Brain pericyte (primary cell): ENCODE data around the gene RNF38.
"Not testable (repeated sequence)": the region's sequence is repeated elsewhere in the genome, so short reads cannot be mapped to it uniquely, and the experiment has no call there.

Experiments used
- DNase-seq: peaks from one replicate; pipeline ENCODE4 v3.0.0-alpha.2; 2012; ENCODE audit warnings: low read depth, low spot score

RNF38 gene

DNA sequence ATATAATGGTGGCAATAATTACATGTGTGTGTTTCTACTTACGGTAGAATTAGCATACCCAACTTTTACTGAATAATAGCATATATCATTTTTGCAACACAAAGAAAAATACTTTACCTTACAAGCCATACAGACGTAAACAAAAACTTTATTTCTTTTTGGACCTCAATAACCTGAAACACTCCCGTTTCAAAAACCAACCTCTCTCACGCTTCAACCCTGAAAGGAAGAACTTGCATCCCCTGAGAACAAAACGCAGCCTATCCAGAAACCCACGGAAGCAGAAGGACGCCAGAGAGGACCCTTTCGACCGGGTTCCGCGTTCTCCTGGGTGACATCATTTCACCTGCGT lies at the start of gene RNF38:
TSS of gene RNF38 (minus strand) at position 290 of the 352 bp plus-strand sequence. CDS start at position 129, 161 bp downstream.
- no peak for DNase-seq

DNA sequence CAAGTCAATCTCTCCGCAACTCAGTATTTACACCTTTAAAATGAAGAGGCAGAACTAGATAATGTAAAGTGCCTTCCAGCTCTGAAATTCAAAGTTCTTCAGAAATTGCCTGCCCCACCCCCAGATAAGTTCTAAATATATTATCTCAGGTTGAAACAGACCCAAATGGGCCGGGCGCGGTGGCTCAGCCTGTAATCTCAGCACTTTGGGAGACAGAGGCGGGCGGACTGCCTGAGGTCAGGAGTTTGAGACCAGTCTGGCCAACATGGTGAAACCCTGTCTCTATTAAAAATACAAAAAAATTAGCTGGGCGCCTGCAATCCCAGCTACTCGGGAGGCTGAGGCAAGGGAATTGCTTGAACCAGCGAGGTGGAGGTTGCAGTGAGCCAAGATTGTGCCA lies 48.5 kb upstream of the RNF38 start:
- not testable (repeated sequence) for DNase-seq

DNA sequence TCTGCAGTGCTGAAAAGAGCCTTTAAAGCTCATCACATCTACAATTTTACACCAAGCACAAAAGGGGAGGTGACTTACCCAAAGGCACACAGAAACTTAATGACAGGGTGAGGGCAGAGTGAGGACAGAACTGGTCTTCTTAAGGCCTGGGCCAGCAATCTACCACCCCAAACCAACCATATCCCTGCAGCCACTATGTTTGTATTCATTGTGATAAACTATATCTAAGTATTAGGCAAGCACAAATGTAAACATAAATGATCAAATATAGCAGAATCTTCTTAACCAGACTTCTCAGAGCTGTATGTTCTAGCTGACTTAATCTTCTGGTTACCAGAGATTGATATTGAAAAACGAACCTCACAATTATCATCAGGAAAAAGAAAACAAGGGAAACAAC lies 47.9 kb upstream of the RNF38 start:
- DNase-seq, result no peak

DNA sequence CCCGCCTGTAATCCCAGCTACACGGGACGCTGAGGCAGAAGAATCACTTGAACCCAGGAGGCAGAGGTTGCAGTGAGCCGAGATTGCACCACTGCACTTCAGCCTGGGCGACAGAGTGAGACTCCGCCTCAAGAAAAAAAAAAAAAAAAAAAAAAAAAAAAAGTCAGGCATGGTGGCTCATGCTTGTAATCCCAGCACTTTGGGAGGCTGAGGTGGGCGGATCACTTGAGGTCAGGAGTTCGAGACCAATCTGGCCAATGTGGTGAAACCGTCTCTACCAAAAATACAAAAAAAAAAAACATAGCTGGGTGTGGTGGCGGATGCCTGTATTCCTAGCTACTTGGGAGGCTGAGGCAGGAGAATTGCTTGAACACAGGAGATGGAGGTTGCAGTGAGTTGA lies 46.6 kb upstream of the RNF38 start:
- not testable (repeated sequence) for DNase-seq

DNA sequence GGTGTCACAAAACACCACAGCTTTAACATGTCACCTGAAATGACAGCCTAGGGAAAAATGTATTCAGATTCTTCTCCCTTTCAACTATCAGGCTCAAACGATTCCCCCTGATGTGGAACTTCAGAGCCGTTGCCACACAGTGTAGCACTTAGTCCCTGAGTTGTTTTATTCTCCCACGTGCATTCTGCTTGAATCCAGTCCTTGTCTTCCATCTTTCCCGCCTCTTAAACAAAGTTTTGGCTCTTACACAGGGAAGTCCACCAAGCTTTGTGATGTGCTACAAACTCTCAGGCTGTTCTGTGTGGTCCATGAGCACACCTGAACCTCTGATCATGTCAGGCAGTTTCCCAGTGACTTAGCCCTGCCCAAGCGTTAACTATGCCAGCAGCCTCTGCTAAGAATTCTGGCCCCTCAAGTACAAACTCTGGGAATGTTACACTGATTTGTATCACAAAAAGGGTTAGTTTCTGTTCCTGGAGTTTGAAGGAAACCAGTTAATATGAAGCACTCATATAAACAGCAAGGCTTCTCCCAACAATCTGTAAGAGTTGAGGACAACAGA lies 45.8 kb upstream of the RNF38 start:
- no peak for DNase-seq

DNA sequence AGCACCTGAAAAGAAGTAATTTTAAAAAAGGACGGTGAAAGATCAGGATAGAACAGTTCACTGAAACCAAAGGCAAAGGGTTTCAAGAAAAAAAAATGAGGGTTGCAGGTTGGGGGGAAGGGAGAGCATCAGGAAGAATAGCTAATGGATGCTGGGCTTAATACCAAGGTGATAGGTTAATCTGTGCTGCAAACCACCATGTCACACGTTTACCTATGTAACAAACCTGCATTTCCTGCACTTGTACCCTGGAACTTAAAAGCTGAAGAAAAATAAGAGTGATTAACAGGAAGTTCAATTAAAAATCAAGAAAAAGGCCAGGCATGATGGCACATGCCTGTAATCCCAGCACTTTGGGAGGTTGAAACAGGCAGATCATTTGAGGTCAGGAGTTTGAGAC lies 44.1 kb upstream of the RNF38 start:
- DNase-seq, result no peak

DNA sequence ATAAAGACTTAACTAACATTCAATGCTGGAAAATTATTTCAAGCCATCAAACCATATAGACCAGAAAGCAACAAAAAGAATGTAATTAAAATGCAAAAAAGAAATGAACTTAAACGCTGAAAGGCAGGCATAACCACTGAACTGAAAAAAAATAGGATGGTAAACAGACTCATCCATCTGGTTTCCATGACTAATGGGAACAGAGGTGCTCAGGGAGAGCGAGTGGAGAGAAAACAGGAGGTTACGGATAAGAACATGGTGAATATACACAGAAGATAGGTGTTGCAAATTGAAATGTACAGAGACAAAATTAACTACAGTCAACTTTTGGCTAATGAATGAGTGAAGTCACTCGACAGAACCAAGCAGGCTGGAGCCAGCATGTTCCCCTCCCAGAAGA lies 43.5 kb upstream of the RNF38 start:
- DNase-seq, result no peak

DNA sequence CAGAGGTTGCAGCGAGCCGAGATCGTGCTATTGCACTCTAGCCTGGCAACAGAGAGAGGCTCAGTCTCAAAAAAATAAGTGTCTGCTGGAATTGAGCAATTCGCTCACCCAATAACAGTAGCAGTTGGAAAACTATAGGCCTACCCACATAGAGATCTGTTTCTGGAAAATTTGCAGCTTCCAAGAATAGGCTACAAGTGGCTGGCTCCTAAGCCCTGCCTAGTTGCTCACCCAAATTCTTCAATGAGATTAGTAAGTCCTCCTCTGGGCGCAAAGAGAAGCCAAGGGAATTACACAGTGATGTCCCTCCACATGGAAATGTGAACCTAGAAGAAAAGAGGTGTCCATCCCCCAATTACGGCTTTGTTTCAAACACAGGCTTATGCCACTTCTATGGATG lies 42.6 kb upstream of the RNF38 start:
- DNase-seq, result no peak

DNA sequence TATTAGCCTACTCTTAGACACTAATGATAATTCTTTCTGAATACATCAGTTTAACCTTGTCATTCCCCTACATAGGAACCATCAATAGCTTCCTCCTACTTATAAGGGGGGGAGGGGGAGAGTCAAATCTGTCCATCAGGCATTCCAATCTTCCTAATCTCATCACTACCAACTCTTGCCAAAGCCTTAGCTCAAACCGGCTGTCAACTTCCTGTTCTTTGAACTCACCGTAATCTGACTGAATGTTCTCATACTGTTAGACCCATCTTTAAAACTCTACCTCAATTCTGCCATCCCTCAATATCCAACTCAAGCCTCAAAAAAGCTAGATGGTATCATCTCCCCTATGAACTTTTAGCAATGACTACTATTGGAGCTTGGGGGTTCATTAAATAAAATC lies 41.9 kb upstream of the RNF38 start:
- no peak for DNase-seq

DNA sequence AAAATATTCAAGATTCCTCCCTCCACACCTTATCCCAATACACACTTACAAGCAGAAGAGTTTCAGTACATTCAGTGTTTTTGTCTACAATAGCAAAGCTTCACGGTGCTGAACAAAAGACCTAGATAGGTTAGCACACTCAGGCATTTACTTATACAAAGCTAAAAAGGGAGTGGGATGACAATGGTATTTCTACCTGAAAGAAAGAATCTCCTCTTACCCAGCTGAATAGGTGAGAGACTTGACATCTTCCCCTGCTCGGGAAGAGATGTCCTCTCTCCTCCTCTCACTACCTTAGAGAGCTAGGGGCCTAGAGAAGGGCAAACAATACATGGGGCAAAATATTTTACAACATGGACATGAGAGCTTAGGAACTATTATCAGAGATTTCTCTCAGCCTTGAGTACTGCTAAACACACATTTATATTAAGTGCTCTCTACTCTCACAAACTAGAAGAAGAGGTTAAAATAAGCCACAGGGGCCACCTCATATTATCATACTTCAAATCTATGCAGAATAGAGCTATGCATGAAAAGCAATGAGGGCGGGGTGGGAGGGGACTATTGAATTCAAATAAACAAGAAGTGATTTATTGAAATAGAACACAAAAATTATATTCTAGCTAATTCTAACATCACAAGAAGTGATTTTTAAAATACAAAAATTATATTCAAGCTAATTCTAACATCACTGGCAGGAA lies 38.6 kb upstream of the RNF38 start:
- no peak for DNase-seq

DNA sequence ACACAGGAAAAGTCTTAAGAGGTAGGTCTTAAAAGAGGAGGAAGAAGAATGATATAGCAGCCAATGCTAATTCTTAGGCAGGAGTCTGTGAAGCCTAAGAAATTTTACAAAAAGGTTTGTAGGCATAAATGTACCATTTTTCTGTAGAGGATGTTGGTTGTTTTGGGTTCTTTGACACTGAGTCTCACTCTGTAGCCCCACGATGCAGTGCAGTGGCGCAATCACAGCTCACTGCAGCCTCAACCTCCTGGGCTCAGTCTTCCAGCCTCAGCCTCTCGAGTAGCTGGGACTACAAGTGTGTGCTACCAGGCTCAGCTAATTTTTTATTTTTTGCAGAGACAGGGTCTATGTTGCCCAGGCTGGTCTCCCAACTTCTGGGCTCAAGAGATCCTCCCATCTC lies 37.7 kb upstream of the RNF38 start:
- no peak for DNase-seq

DNA sequence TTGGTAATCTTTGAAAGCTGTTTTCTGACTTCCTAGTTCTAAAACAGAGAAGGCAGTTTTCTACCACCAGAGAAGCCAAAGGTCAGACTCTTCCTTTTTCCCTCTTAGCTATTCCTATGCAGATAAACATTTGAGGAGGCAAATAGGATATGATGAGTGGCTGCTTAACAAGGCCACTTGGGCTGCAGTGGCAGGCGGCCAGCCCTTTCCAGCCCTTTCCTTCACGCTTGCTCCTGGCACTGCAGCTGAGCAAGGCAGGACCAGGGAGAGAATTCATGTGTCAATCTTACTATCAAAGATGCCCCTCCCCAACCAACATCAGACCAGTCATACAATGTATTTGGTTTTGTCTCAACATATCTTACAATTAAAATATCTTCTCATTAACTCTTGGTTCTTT lies 36.8 kb upstream of the RNF38 start:
- DNase-seq, result no peak

DNA sequence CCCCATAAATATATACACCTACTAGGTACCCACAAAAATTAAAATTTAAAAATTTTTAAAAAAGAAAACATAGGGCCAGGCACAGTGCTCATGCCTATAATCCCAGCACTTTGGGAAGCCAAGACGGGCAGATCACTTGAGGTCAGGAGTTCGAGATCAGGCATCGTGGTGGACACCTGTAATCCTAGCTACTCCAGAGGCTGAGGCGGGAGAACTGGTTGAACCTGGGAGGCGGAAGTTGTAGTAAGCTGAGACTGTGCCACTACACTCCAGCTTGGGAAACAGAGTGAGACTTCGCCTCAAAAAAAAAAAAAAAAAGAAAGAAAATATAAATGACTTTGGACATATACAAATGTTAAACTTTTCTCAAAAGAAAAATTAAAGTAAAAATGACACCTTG lies 33.3 kb upstream of the RNF38 start:
- no peak for DNase-seq

DNA sequence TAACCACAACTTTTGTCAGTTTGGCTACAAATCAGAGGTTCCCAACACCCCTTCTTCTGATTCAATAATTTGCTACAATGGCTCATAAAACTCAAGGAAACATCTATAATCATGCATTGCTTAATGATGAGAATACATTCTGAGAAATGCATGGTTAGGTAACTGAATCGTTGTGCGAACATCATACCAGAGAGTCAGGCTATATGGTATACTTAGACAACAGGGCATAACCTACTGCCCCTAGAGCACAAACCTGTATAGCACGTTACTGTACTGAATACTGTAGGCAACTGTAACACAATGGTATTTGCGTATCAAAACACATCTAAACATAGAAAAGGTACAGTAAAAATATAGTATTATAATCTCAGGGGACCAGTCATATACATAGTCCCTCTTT lies 31.0 kb upstream of the RNF38 start:
- no peak for DNase-seq

DNA sequence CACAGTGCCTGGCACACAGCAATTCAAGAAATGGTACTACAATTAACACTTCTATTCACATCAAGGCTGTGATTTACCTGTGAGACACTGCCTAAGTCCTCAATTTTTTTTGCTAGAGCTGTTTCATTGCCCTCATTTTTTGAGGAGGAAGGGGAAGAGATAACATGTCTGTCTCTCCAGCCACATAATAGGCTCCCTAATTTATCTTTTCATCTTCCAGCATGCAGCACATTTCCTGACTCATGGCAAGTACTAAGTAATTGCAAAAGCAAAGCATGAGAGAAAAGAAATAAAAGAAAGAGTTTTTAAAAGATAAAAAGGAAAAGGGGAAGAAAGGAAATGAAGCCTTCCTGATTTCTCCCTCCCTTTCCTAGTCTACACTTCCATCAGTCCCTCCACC lies 26.9 kb upstream of the RNF38 start:
- DNase-seq, result no peak

DNA sequence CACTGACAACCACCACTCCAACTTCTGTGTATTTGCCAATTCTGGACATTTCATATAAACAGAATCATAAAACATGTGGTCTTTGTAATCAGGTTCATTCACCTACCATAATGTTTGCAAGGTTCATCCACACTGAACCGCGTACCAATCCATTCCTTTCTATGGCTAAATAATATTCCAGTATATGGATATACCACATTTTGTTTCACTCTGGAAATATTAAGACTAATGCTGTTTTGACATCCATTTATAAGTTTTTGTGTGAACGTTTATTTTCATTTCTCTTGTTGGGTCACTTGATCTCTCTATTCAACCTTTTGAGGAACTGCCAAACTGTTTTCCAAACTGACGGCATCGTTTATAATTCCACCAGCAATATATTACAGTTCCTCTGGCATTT lies 26.3 kb upstream of the RNF38 start:
- no peak for DNase-seq

DNA sequence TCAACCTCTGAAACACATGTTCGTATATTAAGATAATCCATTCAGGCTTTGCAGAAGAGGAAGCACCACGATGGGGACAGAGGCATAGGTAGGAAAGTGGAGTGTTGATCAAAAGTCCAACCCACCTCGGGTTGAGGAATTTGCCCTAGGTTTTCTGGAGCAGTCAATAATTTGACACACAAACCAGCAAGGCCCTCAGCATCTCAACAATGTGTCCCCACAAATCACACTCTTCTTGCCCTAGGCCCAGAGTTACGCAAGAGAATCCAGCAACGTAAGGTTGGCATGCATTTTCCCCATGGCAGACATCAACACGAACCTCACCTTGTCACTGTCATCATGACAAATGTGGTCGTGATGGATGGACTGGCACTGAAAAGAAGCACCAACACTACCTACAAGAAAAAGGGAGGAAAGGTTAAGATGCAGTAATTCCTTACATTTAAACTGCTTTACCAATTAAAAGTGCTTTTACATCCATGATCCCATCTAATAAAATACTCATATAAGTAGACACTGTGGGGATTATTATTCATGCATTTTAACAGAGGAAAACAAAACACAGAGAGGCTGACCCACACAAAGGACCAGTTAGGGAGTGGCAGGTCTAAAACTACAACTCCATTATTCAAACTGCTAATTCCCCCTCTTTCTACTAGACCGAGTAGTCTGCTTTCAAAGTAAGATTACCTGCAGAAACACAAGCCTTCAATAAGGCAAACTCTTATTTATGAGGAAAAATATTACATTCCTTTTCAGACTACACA lies 24.4 kb upstream of the RNF38 start:
- no peak for DNase-seq

DNA sequence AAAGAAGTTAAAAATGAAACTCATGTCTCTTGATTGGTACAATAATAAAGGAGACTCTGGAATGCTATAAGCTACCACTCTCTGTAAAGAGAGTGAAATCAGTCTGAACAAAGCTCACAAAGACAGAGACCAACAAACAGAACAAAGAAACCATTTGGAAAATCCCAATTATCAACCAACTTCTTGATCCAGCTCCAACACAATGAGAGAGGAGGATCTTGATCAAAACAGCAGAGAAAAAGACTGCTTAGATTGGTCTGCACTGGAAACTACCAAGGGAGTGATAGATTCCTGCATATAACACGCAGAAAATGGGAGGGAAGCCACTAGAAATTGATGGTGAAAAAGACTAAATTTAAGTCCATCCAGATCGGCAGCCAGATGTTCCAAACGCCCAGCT lies 23.1 kb upstream of the RNF38 start:
- no peak for DNase-seq

DNA sequence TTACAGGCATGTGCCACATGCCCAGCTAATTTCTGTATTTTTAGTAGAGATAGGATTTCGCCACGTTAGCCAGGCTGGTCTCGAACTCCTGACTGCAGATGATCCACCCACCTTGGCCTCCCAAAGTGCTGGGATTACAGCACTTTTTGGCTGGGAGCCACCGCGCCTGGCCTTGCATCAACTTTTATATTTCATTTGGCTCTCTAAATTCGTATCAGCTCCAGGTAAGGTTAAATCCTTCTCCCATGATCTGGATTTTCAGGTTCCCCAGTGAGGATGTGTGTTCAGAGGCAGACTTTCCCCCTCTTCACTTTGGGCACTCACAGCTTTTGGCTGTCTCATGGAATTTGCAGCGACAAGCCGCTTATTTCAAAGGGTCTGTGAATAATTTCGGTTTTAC lies 16.8 kb upstream of the RNF38 start:
- DNase-seq, result no peak

DNA sequence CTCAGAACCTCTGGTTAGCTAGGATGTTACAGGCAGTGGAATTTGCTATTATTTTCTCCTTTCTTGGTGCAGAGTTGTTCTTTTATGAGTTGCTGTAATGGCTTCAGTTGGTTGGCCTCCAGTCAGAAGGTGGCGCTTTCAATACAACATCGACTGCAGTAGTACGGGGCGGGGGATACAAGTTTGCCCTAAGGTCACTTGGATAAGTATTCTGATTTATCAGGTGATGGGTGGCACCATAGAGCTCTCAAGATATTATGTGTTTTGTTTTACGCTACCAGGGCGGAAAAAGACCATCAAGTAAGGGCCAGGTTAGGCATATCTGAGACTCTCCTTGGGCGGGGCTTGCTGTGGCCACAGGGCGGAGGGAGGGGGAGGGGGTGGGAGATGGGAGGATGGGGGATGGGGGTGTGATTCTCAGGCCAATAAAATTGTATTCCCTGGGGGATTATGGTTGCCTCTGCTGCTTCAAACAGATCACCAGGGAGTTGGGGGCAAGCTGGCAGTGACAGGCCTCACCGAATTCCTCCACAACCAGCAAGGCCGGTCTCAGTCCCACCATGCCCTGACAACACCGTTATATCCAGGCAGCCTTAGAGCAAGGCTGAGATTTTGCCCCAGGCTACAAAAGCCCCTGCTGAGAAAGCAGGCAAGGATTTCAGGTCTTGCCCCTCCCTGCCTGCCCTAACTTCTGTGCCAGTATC lies 15.9 kb upstream of the RNF38 start:
- no peak for DNase-seq

DNA sequence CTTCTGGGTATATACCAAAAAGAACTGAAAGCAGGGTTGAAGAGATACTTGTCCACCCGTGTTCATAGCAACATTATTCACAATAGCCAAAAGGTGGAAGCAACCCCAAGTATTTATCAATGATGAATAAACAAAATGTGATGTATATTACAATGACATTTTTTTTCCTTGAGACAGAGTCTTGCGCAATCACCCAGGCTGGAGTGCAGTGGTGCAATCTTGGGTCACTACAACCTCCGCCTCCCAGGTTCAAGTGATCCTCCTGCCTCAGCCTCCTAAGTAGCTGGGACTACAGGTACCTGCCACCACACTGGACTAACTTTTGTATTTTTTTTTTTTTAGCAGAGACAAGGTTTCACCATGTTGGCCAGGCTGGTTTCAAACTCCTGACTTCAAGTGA lies 11.3 kb upstream of the RNF38 start:
- DNase-seq, result not testable (repeated sequence)

DNA sequence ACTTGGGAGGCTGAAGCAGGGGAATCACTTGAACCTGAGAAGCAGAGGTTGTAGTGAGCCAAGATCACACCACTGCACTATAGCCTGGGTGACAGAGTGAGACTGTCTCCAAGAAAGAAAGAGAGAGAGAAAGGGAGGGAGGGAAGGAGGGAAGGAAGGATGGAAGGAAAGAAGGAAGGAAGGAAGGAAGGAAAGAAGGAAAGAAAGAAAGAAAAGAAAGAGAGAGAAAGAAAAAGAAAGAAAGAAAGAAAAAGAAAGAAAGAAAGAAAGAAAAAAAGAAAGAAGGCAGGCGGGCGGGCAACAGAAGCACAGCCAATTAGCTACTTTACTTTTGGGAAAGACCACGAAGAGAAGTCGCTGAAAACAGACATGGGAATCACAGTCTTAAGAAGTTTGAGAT lies 9.0 kb upstream of the RNF38 start:
- not testable (repeated sequence) for DNase-seq
